T1000 (cell line): ENCODE results near the gene ORC3.

ENCODE experiments used
- DNase-seq: peaks from one replicate; lab custom pipeline; 2025; ENCODE audit warnings: mixed read lengths; lab: John Stamatoyannopoulos, UW

Gene ORC3

GRCh38 chr6:87589693-87590416, at the start of gene ORC3, which contains the start of gene RARS2:
ORC3 (plus strand) TSS chr6:87590135; CDS start chr6:87590169, 34 bp downstream.
RARS2 (minus strand) TSS chr6:87589987; CDS start chr6:87589957, 30 bp downstream.
- peak; percentile 91 for DNase-seq

- no peak for DNase-seq
These were observed 49.4 kb upstream of the ORC3 start for GRCh38 chr6:87540539-87540938.

- DNase-seq = no peak
These were observed 48.9 kb upstream of the ORC3 start for GRCh38 chr6:87541041-87541440.

- no peak for DNase-seq
These were observed 48.2 kb upstream of the ORC3 start for GRCh38 chr6:87541744-87542143.

- DNase-seq = no peak
These were observed 46.0 kb upstream of the ORC3 start for GRCh38 chr6:87543696-87544473.

GRCh38 chr6:87544474-87544735, 45.5 kb upstream of the ORC3 start:
- DNase-seq = no peak

- DNase-seq = no peak
These were observed 38.1 kb upstream of the ORC3 start for GRCh38 chr6:87551799-87552198.

GRCh38 chr6:87553159-87553765, 36.7 kb upstream of the ORC3 start:
- DNase-seq = no peak

GRCh38 chr6:87555506-87555905, 34.4 kb upstream of the ORC3 start:
- DNase-seq = no peak

- DNase-seq = no peak
These were observed 31.5 kb upstream of the ORC3 start for GRCh38 chr6:87558446-87558845.

- no peak for DNase-seq
These were observed 28.9 kb upstream of the ORC3 start for GRCh38 chr6:87561017-87561416.

- no peak for DNase-seq
These were observed 17.9 kb upstream of the ORC3 start for GRCh38 chr6:87572021-87572420.

- no peak for DNase-seq
These were observed 17.1 kb upstream of the ORC3 start for GRCh38 chr6:87572883-87573282.

- no peak for DNase-seq
These were observed 16.5 kb upstream of the ORC3 start for GRCh38 chr6:87573307-87574024.

- no peak for DNase-seq
These were observed 15.6 kb upstream of the ORC3 start for GRCh38 chr6:87574237-87574804.

- no peak for DNase-seq
These were observed 14.5 kb upstream of the ORC3 start for GRCh38 chr6:87575423-87575822.

GRCh38 chr6:87583822-87584221, 6.1 kb upstream of the ORC3 start:
- DNase-seq = no peak

GRCh38 chr6:87586371-87587077, 3.4 kb upstream of the ORC3 start:
- no peak for DNase-seq

- DNase-seq = no peak
These were observed 1.1 kb upstream of the ORC3 start for GRCh38 chr6:87588756-87589407.

GRCh38 chr6:87590417-87590880, 514 bp downstream of the ORC3 start:
- no peak for DNase-seq

- DNase-seq = no peak
These were observed 1.1 kb downstream of the ORC3 start for GRCh38 chr6:87590990-87591389.
